Ovary (tissue), 10 donors: Measurements from ENCODE around the gene LMOD2. TPM values are rescaled to one million over a fixed set of nuclear protein-coding genes. Genes with fewer than 3 reads are reported as not detected.

Source experiments
- DNase-seq, 5 donors: peaks; one replicate each; pipeline ENCODE4 v3.0.0-alpha.2; 2019 to 2020
- H3K27ac ChIP-seq, 2 donors: fragments of 200-600 bp; one replicate each; pipeline versions ENCODE4 v1.5.1 to v1.8.0; 2019 to 2022
- H3K27me3 ChIP-seq: fragments of 200-600 bp; one replicate; pipeline ENCODE4 v1.8.0; 2022
- H3K36me3 ChIP-seq: fragments of 200-600 bp; sonication (generic); one replicate; pipeline ENCODE4 v1.5.1; 2019
- H3K4me1 ChIP-seq: one replicate; pipeline ENCODE4 v1.8.1; 2013; ENCODE audit warnings: mild to moderate bottlenecking, moderate library complexity; ENCODE audit not compliant: insufficient read depth
- H3K4me3 ChIP-seq: fragments of 200-600 bp; sonication (generic); one replicate; pipeline ENCODE4 v1.5.1; 2017
- H3K9me3 ChIP-seq, 2 donors: fragments of 200-600 bp in 1 of 2; sonication (generic) in 1 of 2; one replicate each; pipeline versions ENCODE4 v1.5.1 to v1.8.1; 2013 to 2019; ENCODE audit warnings: mild to moderate bottlenecking in 1 of 2, moderate library complexity in 1 of 2
- CTCF ChIP-seq, 3 donors: fragments of 450-650 bp in 2 of 3; fragments of 200-600 bp in 1 of 3; IDR thresholded peaks; one replicate each; pipeline versions ENCODE4 v1.5.1 to v1.8.0; 2016 to 2022; ENCODE audit warnings: antibody characterized with exemption in 3 of 3, mild to moderate bottlenecking in 1 of 3
- EP300 ChIP-seq: sonication (generic); formaldehyde crosslinking; IDR thresholded peaks from one replicate; pipeline ENCODE4 v1.6.1; 2017; ENCODE audit warnings: antibody characterized with exemption
- POLR2A ChIP-seq: fragments of 450-650 bp; IDR thresholded peaks from one replicate; pipeline ENCODE4 v1.6.1; 2017; ENCODE audit warnings: antibody characterized with exemption, mild to moderate bottlenecking, moderate library complexity
- WGBS, 3 donors: extraction: QIAGEN DNeasy Blood & Tissue Kit in 1 of 3; methylation state at CpG; one replicate each; pipeline versions ENCODE4 v1.1.5 to v1.1.7; 2013 to 2017; 5-methylcytosine and 5-hydroxymethylcytosine counted together
- intact Hi-C, 4 donors: fragments of 100-400 bp; cut with DNase I; formaldehyde crosslinking; loops; one replicate each; pipeline versions ENCODE4 v1.11.0 to v1.15.1; 2022 to 2023
- long read RNA-seq, 3 donors: library from polyadenylated mRNA in 2 of 3; unstranded in 2 of 3; transcript quantifications; one replicate each; pipeline ENCODE4 v2.0.0 and lab custom pipeline, GENCODE V29; 2021 to 2026
- polyA plus RNA-seq, 2 donors: library from polyadenylated mRNA; stranded (reverse); fragments of 200-250 nt in 1 of 2; fragments of 350-450 nt in 1 of 2; fragmentation: Illumina TruSeq in 1 of 2; extraction: RNeasy Lipid Tissue Mini Kit (QIAGEN cat#74804) in 1 of 2; gene quantifications; one replicate each; pipeline ENCODE4 v1.2.3, GENCODE V29; 2013 to 2014
- total RNA-seq, 7 donors: library from RNA; depleted of rRNA in 2 of 7; stranded (reverse); fragments of >200 nt in 2 of 7; fragmentation: NEBNext Ultra II Directional in 3 of 7; extraction: Animal tissue kit (Norgen Biotek cat#: 25700) in 3 of 7; gene quantifications; one replicate each; pipeline versions ENCODE4 v1.1.0 to v1.2.4, GENCODE V29; 2016 to 2023
- donor health status: DM: no; HTN: no; CAD: no; lungs with moderate emphysema.
- donor health status: DM: no; HTN: no; CAD: no.
- donor health status: Bipolar disorder and iron deficiency.
- donor health status: DM: yes; HTN: yes; CAD: no.
- donor health status: DM: no; HTN: no; CAD: no.
- donor health status: DM: yes; HTN: yes; CAD: no.

Gene LMOD2
- total RNA-seq, result under 1 TPM in 1 of 7 donors, not detected in 6; 0.15 TPM
- polyA plus RNA-seq, result under 1 TPM in 1 of 2 donors, not detected in 1; 0.07 TPM
- long read RNA-seq, donor 1, result 0 reads
- long read RNA-seq, donor 2, partial matches to known transcripts, result 55 of 55 reads
- long read RNA-seq, donor 2, other reads (novel, unspliced or antisense), result 0 of 55 reads
- long read RNA-seq, donor 3, result 0 reads

DNA sequence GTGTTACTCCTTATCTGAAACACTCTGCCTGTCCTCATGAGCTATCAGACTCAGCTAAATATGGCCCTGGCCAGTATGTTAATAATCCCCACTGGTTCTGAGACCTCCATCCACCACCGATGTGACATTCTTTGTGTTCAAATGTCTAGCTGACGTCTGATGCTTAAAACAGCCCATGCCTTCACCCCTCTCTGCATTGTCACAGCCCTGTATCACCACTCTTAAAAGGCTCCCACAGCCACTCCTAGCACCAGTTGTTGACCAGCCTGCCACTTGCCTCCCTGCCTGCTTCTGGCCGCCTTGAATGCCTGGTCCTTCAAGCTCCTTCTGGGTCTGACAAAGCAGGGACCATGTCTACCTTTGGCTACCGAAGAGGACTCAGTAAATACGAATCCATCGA lies at the start of gene LMOD2:
TSS of gene LMOD2 (plus strand) at position 253 of the 400 bp plus-strand sequence. CDS start at position 351, 98 bp downstream.
- Histone ChIP-seq H3K36me3 (no peaks in the 10 kb centered on the region), H3K27ac (no peak within 1 kb of the TSS), H3K4me1 (no peaks in the 10 kb centered on the region), H3K27me3 (no peaks in the 10 kb centered on the region), H3K9me3 (no peaks in the 10 kb centered on the region), H3K4me3 (no peak within 1 kb of the TSS)
- 79 to 94% (median 80%) methylated on average over 6 of the region's 6 CpGs for WGBS, 3 donors
- no peak for DNase-seq
- TF ChIP-seq CTCF (IDR thresholded peaks at IDR 0.05), result no peak
- TF ChIP-seq EP300, result no peak
- no peak for TF ChIP-seq POLR2A
- intact Hi-C loops, result no loop called here

GRCh38 chr7:123607423-123607975 lies 48.2 kb upstream of the LMOD2 start:
- Histone ChIP-seq H3K36me3 (no peaks in the 10 kb centered on the region), H3K4me1 (no peaks in the 10 kb centered on the region), H3K4me3 (no peak overlapping the region), H3K27me3 (no peaks in the 10 kb centered on the region), H3K27ac (no peak overlapping the region), H3K9me3 (no peaks in the 10 kb centered on the region)
- no peak for DNase-seq
- TF ChIP-seq EP300 (no peak), CTCF (IDR thresholded peaks at IDR 0.05) (no peak), POLR2A (no peak)
- WGBS, 3 donors, result 87 to 91% (median 91%) methylated on average over 4 of the region's 4 CpGs
- intact Hi-C loops, result no loop called here

DNA sequence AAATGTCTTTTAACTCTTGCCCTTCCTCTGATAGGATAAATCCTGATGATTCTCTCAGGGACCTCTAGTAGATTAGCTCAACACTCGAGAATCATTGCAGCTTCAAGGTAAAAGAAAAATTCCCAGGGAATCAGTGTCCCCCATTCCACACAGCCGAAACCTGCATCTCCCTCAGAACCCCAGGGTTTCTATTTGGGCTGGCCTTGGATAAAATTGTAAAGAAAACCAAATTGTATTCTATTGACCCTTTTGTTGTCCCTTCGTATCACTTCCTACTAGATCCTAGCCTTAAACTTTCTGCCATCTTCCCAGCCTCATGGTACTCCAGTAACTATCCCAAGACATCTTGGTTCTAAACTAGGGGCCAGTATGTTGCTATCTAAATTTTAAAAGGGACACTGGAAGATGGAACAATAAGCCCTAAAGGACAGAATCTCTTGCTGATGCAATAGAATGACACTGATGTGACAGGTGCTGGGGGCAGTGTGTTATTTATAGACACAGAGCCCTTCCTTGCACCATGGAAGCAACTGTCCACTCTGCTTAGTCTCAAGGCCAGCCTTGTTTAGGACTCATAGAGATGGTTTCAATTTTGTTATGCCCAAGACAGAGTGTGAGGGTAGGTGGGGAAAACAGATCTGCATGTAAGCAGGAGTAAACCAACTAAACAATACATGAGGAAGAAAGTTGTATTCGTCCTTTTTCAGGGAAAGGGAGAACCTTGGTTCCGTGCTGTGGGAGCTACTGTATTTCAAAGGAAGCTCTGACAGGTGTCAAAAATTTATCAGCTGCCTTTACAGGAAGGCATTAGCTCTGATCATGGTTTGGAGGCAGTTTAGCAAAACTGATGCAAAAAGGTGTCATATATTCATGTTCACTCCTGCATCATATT lies 46.4 kb upstream of the LMOD2 start:
- 87 to 91% (median 89%) methylated on average over 5 of the region's 5 CpGs for WGBS, 3 donors
- Histone ChIP-seq H3K27me3 (no peaks in the 10 kb centered on the region), H3K36me3 (no peaks in the 10 kb centered on the region), H3K4me1 (no peaks in the 10 kb centered on the region), H3K27ac (no peak overlapping the region), H3K4me3 (no peak overlapping the region), H3K9me3 (no peaks in the 10 kb centered on the region)
- no peak for DNase-seq
- no peak for TF ChIP-seq EP300
- intact Hi-C loops, result no loop called here

DNA sequence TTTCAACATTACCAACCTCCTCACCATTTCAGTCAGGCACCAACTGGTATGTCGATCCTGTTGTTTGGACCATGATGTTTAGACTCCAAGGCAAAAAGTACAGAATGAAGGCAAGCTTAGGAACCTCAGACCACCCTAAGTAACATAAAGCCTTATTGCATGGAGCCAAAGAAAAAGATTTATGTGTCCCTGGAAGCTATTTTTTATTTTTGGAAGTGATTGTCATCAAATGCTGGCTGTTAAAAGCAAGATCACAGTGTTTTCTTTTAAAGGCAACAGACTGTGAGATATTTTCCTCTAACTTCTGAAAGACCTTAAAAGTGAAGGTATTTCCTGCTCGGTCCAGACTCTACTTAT lies 45.8 kb upstream of the LMOD2 start:
- Histone ChIP-seq H3K9me3 (no peaks in the 10 kb centered on the region), H3K27me3 (no peaks in the 10 kb centered on the region), H3K4me1 (no peaks in the 10 kb centered on the region), H3K4me3 (no peak overlapping the region), H3K27ac (no peak overlapping the region), H3K36me3 (no peaks in the 10 kb centered on the region)
- no peak for TF ChIP-seq POLR2A
- intact Hi-C loops, result no loop called here
- no peak for DNase-seq
- WGBS, 3 donors, result 79 to 85% (median 80%) methylated on average over 2 of the region's 2 CpGs

- no peaks in the 10 kb centered on the region for H3K9me3 ChIP-seq
- H3K36me3 ChIP-seq, result no peaks in the 10 kb centered on the region
- no peak for TF ChIP-seq CTCF (IDR thresholded peaks at IDR 0.05)
- no peak for TF ChIP-seq EP300
- no peak for TF ChIP-seq POLR2A
- no peak for DNase-seq
- no peak overlapping the region for H3K27ac ChIP-seq
- no peak overlapping the region for H3K4me3 ChIP-seq
- intact Hi-C loops, result no loop called here
- peaks cover 2% of the 10 kb centered on the region for H3K4me1 ChIP-seq
- no peaks in the 10 kb centered on the region for H3K27me3 ChIP-seq
Observed at GRCh38 chr7:123612024-123612423, 43.6 kb upstream of the LMOD2 start.
